Neural cell (in vitro differentiated cells): Measurements from ENCODE around the gene EP400. TPM values are rescaled to one million over a fixed set of nuclear protein-coding genes. Genes with fewer than 3 reads are reported as not detected.

Source experiments
- H2AFZ ChIP-seq: fragments of 200-600, 300-800 bp; sonication (generic), shearing (Covaris generic); 2 replicates; pipeline ENCODE4 v1.6.0; 2014; ENCODE audit warnings: low read depth, mild to moderate bottlenecking, antibody characterized with exemption, low read length, moderate library complexity
- H3F3A ChIP-seq: fragments of 200-600 bp; shearing (Covaris generic); 2 replicates; pipeline ENCODE4 v1.6.1; 2016; ENCODE audit warnings: mild to moderate bottlenecking, moderate library complexity, mixed read lengths, antibody characterized with exemption, low read length; ENCODE audit not compliant: insufficient read depth, poor library complexity, severe bottlenecking
- H3K27ac ChIP-seq: fragments of 200-600, 300-800 bp; sonication (generic), shearing (Covaris generic); 2 replicates; pipeline ENCODE4 v1.5.1; 2014; ENCODE audit warnings: mild to moderate bottlenecking, low read length, moderate library complexity
- H3K27me3 ChIP-seq: fragments of 300-800, 200-600 bp; sonication (generic), shearing (Covaris generic); 2 replicates; pipeline ENCODE4 v1.6.0; 2014; ENCODE audit warnings: mild to moderate bottlenecking, low read depth, low read length, moderate library complexity; ENCODE audit not compliant: insufficient read depth
- H3K36me3 ChIP-seq: fragments of 300-800, 200-600 bp; sonication (generic), shearing (Covaris generic); 2 replicates; pipeline ENCODE4 v1.5.1; 2014; ENCODE audit warnings: mild to moderate bottlenecking, antibody characterized with exemption, low read length, moderate library complexity; ENCODE audit not compliant: insufficient read depth
- H3K4me2 ChIP-seq: fragments of 300-800, 200-600 bp; sonication (generic), shearing (Covaris generic); 2 replicates; pipeline ENCODE4 v1.6.0; 2014; ENCODE audit warnings: mild to moderate bottlenecking, low read length
- H3K4me3 ChIP-seq: fragments of 300-800, 200-600 bp; sonication (generic), shearing (Covaris generic); 2 replicates; pipeline ENCODE4 v1.5.1; 2014; ENCODE audit warnings: mild to moderate bottlenecking, low read length, moderate library complexity
- H3K79me2 ChIP-seq: fragments of 200-600 bp; shearing (Covaris generic); replicated peaks from 2 replicates; pipeline ENCODE4 v1.6.0; 2014; ENCODE audit warnings: mild to moderate bottlenecking, low read length, moderate library complexity; ENCODE audit not compliant: insufficient read depth
- H3K9ac ChIP-seq: fragments of 300-800, 200-600 bp; sonication (generic), shearing (Covaris generic); 2 replicates; pipeline ENCODE4 v1.6.1; 2016; ENCODE audit warnings: mild to moderate bottlenecking, low read length, mixed read lengths
- H3K9me2 ChIP-seq: fragments of 200-600 bp; shearing (Covaris generic); 2 replicates; pipeline ENCODE4 v1.6.1; 2016; ENCODE audit warnings: mild to moderate bottlenecking, low read length, mixed read lengths; ENCODE audit not compliant: insufficient read depth
- H3K9me3 ChIP-seq: fragments of 200-600, 300-800 bp; sonication (generic), shearing (Covaris generic); 2 replicates; pipeline ENCODE4 v1.6.1; 2016; ENCODE audit warnings: mild to moderate bottlenecking, mixed run types, low read length, moderate library complexity, mixed read lengths
- H4K20me1 ChIP-seq: fragments of 200-600 bp; shearing (Covaris generic); 2 replicates; pipeline ENCODE4 v1.6.1; 2016; ENCODE audit warnings: mild to moderate bottlenecking, mixed run types; ENCODE audit not compliant: insufficient read depth
- EP300 ChIP-seq: fragments of 450-650 bp; conservative IDR thresholded peaks from 2 replicates; pipeline ENCODE4 v1.6.1; 2014; ENCODE audit warnings: antibody characterized with exemption, mild to moderate bottlenecking, moderate library complexity; ENCODE audit not compliant: poor library complexity, severe bottlenecking
- EZH2 ChIP-seq: fragments of 200-600, 300-800 bp; shearing (Covaris generic), sonication (generic); IDR thresholded peaks from 2 replicates; pipeline ENCODE4 v1.6.1; 2014; ENCODE audit warnings: antibody characterized with exemption, low read length, borderline replicate concordance, mild to moderate bottlenecking; ENCODE audit not compliant: insufficient read depth, poor library complexity, severe bottlenecking
- MXI1 ChIP-seq: fragments of 450-650 bp; conservative IDR thresholded peaks from 2 replicates; pipeline ENCODE4 v1.6.1; 2014; ENCODE audit warnings: antibody characterized with exemption, mild to moderate bottlenecking; ENCODE audit not compliant: poor library complexity, severe bottlenecking
- POLR2AphosphoS5 ChIP-seq: IDR thresholded peaks from 2 replicates; pipeline ENCODE4 v1.6.1; 2012
- RAD21 ChIP-seq: fragments of 450-650 bp; conservative IDR thresholded peaks from 2 replicates; pipeline ENCODE4 v1.6.1; 2014; ENCODE audit warnings: antibody characterized with exemption, mild to moderate bottlenecking, moderate library complexity
- SMC3 ChIP-seq: fragments of 450-650 bp; conservative IDR thresholded peaks from 2 replicates; pipeline ENCODE4 v1.6.1; 2014; ENCODE audit warnings: antibody characterized with exemption, mild to moderate bottlenecking, moderate library complexity; ENCODE audit not compliant: poor library complexity
- TAF1 ChIP-seq: IDR thresholded peaks from 2 replicates; pipeline ENCODE4 v1.6.1; 2012; ENCODE audit warnings: low read depth
- polyA plus RNA-seq: library from polyadenylated mRNA; depleted of rRNA; stranded (reverse); fragments of >200 nt; gene quantifications from 2 replicates; pipeline ENCODE4 v1.2.3, GENCODE V29; 2014
- TF ChIP-seq, protein P1 (sequence below): IDR thresholded peaks from 2 replicates; pipeline ENCODE4 v1.6.1; 2012; ENCODE audit warnings: borderline replicate concordance
- TF ChIP-seq, protein P2 (sequence below): fragments of 450-650 bp; IDR thresholded peaks from 2 replicates; pipeline ENCODE4 v1.5.1; 2014; ENCODE audit warnings: antibody characterized with exemption, mild to moderate bottlenecking, moderate library complexity; ENCODE audit not compliant: poor library complexity, severe bottlenecking

The EP400 gene
- polyA plus RNA-seq, 1 donor from 2014 or later = 19.4 TPM

DNA sequence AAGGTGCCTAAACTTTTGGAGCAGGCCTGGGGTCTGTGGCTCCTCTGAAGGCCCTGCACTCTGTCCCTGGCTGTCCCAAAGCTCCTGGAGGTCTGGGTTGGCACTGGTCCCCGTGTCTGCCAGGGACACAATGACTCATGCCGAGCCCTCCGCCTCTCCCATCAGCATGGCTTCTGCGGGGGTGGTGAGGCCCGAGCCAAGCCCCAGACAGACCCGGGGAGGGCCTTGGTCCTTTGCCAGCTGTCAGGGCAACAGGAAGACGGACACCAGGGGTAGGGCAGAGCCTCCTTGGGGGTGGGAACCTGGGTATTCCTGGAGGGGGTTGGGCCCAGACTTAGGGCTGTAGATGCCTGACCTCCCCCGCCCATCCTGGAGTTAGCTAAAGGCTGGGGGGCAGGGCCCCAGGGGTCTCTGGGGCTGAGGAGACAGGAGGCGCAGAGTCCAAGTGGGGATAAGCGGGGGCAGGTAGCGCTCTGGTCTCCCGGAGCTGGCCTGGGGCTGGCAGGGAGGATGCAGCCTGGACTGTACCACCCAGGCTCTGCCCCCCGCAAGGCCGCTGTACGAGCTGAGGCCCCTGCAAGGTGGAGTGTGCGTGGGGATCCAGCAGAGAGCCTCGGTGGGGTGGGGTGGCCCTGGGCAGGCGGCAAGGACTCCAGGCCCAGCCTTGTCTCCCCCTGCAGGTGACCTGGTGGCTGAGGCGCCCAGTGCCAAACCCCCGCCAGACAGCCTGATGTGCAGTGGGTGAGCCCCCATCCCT lies 37.0 kb upstream of the EP400 start:
- no peak overlapping the region for H3K4me2 ChIP-seq
- no peak overlapping the region for H2AFZ ChIP-seq
- H3K4me3 ChIP-seq = no peak overlapping the region
- H3K27ac ChIP-seq = no peak overlapping the region
- TF ChIP-seq POLR2AphosphoS5 (no peak), TAF1 (no peak), RAD21 (no peak), EP300 (no peak), EZH2 (no peak)
- TF ChIP-seq, protein P1, sequence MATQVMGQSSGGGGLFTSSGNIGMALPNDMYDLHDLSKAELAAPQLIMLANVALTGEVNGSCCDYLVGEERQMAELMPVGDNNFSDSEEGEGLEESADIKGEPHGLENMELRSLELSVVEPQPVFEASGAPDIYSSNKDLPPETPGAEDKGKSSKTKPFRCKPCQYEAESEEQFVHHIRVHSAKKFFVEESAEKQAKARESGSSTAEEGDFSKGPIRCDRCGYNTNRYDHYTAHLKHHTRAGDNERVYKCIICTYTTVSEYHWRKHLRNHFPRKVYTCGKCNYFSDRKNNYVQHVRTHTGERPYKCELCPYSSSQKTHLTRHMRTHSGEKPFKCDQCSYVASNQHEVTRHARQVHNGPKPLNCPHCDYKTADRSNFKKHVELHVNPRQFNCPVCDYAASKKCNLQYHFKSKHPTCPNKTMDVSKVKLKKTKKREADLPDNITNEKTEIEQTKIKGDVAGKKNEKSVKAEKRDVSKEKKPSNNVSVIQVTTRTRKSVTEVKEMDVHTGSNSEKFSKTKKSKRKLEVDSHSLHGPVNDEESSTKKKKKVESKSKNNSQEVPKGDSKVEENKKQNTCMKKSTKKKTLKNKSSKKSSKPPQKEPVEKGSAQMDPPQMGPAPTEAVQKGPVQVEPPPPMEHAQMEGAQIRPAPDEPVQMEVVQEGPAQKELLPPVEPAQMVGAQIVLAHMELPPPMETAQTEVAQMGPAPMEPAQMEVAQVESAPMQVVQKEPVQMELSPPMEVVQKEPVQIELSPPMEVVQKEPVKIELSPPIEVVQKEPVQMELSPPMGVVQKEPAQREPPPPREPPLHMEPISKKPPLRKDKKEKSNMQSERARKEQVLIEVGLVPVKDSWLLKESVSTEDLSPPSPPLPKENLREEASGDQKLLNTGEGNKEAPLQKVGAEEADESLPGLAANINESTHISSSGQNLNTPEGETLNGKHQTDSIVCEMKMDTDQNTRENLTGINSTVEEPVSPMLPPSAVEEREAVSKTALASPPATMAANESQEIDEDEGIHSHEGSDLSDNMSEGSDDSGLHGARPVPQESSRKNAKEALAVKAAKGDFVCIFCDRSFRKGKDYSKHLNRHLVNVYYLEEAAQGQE = no peak
- TF ChIP-seq, protein P2, sequence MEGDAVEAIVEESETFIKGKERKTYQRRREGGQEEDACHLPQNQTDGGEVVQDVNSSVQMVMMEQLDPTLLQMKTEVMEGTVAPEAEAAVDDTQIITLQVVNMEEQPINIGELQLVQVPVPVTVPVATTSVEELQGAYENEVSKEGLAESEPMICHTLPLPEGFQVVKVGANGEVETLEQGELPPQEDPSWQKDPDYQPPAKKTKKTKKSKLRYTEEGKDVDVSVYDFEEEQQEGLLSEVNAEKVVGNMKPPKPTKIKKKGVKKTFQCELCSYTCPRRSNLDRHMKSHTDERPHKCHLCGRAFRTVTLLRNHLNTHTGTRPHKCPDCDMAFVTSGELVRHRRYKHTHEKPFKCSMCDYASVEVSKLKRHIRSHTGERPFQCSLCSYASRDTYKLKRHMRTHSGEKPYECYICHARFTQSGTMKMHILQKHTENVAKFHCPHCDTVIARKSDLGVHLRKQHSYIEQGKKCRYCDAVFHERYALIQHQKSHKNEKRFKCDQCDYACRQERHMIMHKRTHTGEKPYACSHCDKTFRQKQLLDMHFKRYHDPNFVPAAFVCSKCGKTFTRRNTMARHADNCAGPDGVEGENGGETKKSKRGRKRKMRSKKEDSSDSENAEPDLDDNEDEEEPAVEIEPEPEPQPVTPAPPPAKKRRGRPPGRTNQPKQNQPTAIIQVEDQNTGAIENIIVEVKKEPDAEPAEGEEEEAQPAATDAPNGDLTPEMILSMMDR = no peak
- no peaks in the 10 kb centered on the region for H3F3A ChIP-seq
- H3K9me3 ChIP-seq = no peaks in the 10 kb centered on the region
- H3K9me2 ChIP-seq = no peaks in the 10 kb centered on the region
- no peaks in the 10 kb centered on the region for H3K36me3 ChIP-seq
- no peaks in the 10 kb centered on the region for H3K27me3 ChIP-seq
- H3K9ac ChIP-seq = no peak overlapping the region
- no peaks in the 10 kb centered on the region for H3K79me2 ChIP-seq
- H4K20me1 ChIP-seq = no peaks in the 10 kb centered on the region

DNA sequence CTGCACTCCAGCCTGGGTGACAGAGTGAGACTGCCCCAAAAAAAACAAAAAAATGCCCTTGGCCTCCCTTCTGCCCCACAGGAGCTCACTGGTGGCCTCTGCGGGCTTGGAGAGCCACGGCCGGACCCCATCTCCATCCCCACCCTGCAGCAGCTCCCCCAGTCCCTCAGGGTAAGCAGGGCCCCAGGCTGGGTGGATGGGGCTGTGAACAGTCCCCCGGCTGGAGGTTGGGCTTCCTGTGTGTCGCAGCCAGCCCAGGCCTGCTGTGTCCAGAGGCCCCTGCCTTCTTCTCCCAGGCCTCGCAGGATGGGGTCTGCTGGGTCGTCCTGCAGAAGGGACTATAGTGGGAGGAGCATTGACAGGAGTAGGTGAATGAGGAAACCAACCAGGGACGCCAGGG lies 36.1 kb upstream of the EP400 start:
- no peak overlapping the region for H3K27ac ChIP-seq
- no peak overlapping the region for H2AFZ ChIP-seq
- H4K20me1 ChIP-seq = no peaks in the 10 kb centered on the region
- no peaks in the 10 kb centered on the region for H3K79me2 ChIP-seq
- TF ChIP-seq, protein P1 = no peak
- TF ChIP-seq EZH2 (no peak), TAF1 (no peak), MXI1 (no peak), SMC3 (no peak), RAD21 (no peak), POLR2AphosphoS5 (no peak), EP300 (no peak)
- TF ChIP-seq, protein P2 = no peak
- H3K9ac ChIP-seq = no peak overlapping the region
- H3K4me3 ChIP-seq = no peak overlapping the region
- no peaks in the 10 kb centered on the region for H3F3A ChIP-seq
- no peaks in the 10 kb centered on the region for H3K9me2 ChIP-seq
- no peaks in the 10 kb centered on the region for H3K36me3 ChIP-seq
- no peak overlapping the region for H3K4me2 ChIP-seq
- no peaks in the 10 kb centered on the region for H3K27me3 ChIP-seq
- H3K9me3 ChIP-seq = no peaks in the 10 kb centered on the region
